Activated naive CD8-positive, alpha-beta T cell treated with anti-CD3 and anti-CD28 coated beads for 36 hours (primary cell): ENCODE data around the gene POLR2J3. TPM values are rescaled to one million over a fixed set of nuclear protein-coding genes. Genes with fewer than 3 reads are reported as not detected.
"Not testable (repeated sequence)": the region's sequence is repeated elsewhere in the genome, so short reads cannot be mapped to it uniquely, and the experiment has no call there.

Experiments used
- DNase-seq: peaks from one replicate; pipeline ENCODE4 v3.0.0; 2021
- H3K27ac Mint-ChIP-seq: one replicate; pipeline ENCODE4 v1.8.0; 2022; ENCODE audit warnings: mild to moderate bottlenecking, moderate library complexity, mixed read lengths
- H3K27me3 Mint-ChIP-seq: one replicate; pipeline ENCODE4 v1.8.0; 2022; ENCODE audit warnings: mild to moderate bottlenecking, mixed read lengths
- H3K36me3 Mint-ChIP-seq: one replicate; pipeline ENCODE4 v1.8.0; 2021; ENCODE audit warnings: mild to moderate bottlenecking, mixed read lengths
- H3K4me1 Mint-ChIP-seq: one replicate; pipeline ENCODE4 v1.8.0; 2021; ENCODE audit warnings: mixed read lengths
- H3K4me3 Mint-ChIP-seq: one replicate; pipeline ENCODE4 v1.8.0; 2022; ENCODE audit warnings: mild to moderate bottlenecking, moderate library complexity, mixed read lengths
- H3K9me3 Mint-ChIP-seq: one replicate; pipeline ENCODE4 v1.8.0; 2022; ENCODE audit warnings: mixed read lengths
- total RNA-seq, 2 experiments: library from RNA; stranded (reverse); gene quantifications; one replicate each; pipeline ENCODE4 v1.2.3, GENCODE V29; 2021

Gene POLR2J3
- total RNA-seq, 2 experiments from 2014 or later: 19.7 to 23.3 TPM

DNA sequence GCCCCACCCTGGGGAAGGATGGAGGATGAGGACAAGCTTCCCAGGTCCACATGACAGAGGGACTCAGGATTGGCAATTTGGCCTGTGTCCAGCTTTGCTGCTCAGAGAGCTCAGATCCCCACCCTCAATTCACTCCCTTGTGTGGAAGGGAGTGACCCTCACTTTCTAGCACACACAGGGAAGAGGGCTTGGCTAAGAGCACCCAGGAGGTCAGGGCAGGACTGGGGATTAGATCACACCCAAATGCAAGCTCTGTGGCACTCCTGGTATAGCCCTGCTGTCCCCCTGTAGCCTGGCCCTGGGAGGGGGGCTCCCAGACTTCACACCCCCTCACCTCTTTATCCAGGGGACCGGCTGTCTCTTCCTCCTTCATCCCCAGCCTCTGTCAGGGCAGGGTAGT lies 28.0 kb downstream of the POLR2J3 start:
- H3K4me3 Mint-ChIP-seq, H3K4me1 Mint-ChIP-seq, DNase-seq, H3K36me3 Mint-ChIP-seq, H3K27ac Mint-ChIP-seq, H3K9me3 Mint-ChIP-seq, H3K27me3 Mint-ChIP-seq: not testable (repeated sequence)

DNA sequence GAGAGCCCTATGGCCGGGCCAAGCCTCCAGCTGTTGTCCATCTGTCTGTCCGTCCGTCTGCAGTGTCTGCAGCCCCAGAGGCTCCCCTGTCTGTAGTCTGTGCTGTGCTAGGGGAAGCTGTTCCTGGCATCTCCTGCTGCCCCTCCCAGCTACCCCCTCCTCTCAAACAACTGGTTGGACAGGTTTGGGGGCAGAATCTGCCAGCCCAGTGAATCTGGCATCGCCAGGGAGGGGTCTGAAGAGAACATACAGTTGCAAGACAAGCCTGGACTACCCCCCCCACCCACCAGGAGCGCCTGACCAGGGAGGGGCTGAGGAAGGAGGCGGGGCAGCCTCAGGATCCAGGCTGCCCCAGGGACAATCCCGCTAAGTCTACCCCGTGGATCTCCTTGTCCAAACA lies 28.8 kb downstream of the POLR2J3 start, which contains the start of gene UPK3BL2:
Gene UPK3BL2, minus strand, starts transcription at position 101 of the 400 bp plus-strand sequence. Its CDS starts 60 bp downstream, at position 41.
- H3K4me1 Mint-ChIP-seq, H3K4me3 Mint-ChIP-seq, H3K36me3 Mint-ChIP-seq, H3K9me3 Mint-ChIP-seq, H3K27ac Mint-ChIP-seq, H3K27me3 Mint-ChIP-seq, DNase-seq: not testable (repeated sequence)

DNA sequence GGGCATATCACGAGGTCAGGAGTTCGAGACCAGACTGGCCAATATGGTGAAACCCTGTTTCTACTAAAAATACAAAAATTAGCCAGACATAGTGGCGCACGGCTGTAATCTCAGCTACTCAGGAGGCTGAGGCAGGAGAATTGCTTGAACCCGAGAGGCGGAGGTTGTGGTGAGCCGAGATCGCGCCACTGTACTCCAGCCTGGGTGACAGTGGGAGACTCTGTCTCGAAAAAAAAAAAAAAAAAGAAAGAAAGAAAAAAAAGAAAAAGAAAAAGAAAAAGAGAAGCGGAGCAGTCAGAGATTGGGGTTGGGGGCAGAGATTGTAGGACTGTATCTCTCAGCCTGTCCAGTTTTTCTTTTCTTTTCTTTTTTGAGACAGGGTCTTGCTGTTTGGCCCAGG lies 29.6 kb downstream of the POLR2J3 start:
- not testable (repeated sequence) for H3K4me1 Mint-ChIP-seq, H3K27ac Mint-ChIP-seq, DNase-seq, H3K4me3 Mint-ChIP-seq, H3K27me3 Mint-ChIP-seq, H3K9me3 Mint-ChIP-seq, H3K36me3 Mint-ChIP-seq

DNA sequence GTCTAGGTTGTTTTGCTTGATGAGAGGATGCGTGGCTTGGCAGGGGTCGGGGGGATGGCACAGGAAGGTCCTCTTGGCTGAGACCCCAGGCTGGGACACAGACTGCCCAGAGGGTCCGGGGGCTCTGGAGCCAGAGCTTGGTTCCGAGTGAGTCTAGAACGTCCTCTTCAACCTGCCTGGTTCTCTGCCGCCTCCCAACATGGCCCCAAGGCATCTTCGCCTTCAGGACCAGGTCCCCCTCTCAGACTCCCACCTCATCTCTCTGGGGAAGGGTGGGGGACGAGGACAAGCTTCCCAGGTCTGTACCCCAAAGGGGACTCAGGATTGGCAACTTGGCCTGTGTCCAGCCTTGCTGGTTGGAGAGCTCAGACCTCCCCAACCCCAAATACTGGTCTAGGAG lies 30.3 kb downstream of the POLR2J3 start:
- DNase-seq, H3K4me1 Mint-ChIP-seq, H3K36me3 Mint-ChIP-seq, H3K27ac Mint-ChIP-seq, H3K9me3 Mint-ChIP-seq, H3K4me3 Mint-ChIP-seq, H3K27me3 Mint-ChIP-seq: not testable (repeated sequence)

DNA sequence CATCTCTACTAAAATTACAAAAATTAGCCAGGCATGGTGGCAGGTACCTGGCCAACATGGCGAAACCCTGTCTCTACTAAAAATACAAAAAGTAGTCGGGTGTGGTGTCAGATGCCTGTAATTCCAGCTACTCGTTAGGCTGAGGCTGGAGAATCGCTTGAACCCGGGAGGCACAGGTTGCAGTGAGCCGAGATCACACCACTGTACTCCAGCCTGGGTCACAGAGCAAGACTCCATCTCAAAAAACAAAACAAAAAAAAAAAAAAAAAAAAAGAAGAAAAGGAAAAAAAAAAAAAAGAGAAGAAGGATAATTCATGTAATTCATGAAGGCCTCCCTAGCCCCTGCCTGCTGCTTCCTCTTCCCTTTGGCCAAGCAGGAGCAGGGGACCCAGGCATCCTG lies 31.8 kb downstream of the POLR2J3 start:
- not testable (repeated sequence) for DNase-seq, H3K27ac Mint-ChIP-seq, H3K36me3 Mint-ChIP-seq, H3K9me3 Mint-ChIP-seq, H3K27me3 Mint-ChIP-seq, H3K4me3 Mint-ChIP-seq, H3K4me1 Mint-ChIP-seq

DNA sequence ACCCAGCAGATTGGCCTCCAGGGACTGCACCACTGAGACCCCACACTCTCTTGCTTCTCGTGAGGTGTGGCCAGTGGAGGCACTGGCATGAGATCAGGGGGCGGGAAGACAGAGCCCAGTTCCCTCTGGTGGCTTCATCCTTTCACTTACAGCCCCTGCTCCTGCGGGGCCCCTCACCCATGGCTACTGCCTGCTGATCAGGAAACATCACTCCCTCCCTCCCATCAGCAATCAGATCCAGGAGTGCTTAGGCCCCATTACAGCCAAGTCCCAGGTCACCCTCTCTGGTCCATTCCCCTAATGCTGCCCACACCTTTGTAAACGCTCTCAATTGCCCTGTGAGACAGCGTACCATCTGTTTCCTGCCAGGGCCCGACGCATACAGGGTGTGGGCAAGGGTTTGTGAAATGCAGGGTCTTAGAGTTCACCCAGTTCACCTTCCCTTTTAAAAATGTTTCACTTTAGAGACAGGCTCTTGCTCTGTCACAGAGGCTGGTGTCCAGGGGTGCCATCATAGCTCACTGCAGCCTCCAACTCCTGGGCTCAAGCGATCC lies 37.2 kb downstream of the POLR2J3 start:
- H3K27ac Mint-ChIP-seq, H3K4me1 Mint-ChIP-seq, H3K36me3 Mint-ChIP-seq, H3K9me3 Mint-ChIP-seq, DNase-seq, H3K27me3 Mint-ChIP-seq, H3K4me3 Mint-ChIP-seq: not testable (repeated sequence)

DNA sequence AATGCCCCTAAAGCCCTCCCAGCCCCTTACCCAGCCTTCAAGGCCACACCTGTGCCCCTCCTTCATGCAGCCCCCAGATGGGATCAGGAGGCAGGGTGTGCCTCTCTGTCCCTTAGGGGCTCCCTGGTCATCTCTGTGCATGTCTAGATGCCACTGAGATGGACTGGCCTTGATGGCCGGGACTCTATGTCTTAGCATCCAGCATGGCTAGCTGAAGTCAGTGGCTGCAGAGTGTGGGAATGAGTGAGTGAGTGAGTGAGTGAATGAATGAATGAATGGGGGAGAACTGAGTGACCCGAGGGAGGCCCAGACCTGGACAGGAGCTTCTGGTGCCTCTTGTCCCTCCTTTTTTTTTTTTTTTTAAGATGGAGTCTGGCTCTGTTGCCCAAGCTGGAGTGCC lies 40.3 kb downstream of the POLR2J3 start:
- not testable (repeated sequence) for H3K9me3 Mint-ChIP-seq, DNase-seq

DNA sequence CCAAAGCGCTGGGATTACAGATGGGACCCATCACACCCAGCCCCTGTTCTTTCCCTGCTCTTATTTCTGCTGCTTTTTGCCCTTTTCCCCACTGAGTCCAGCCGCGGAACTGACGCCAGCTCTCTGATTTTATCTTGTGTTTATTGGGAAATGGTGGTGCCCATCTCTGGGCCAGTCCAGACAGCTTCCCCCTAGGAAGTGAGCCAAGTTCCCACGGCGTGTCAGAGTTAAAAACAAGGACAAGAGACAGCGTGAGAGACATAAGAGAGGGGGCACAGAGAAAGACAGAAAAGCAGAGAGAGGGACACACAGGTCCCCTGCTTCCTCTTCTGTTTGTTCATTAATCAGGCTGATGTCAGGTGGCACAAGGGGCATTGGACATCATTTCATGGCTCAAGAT lies 40.8 kb downstream of the POLR2J3 start:
- not testable (repeated sequence) for H3K4me3 Mint-ChIP-seq, H3K36me3 Mint-ChIP-seq, H3K27me3 Mint-ChIP-seq, H3K27ac Mint-ChIP-seq, H3K4me1 Mint-ChIP-seq, H3K9me3 Mint-ChIP-seq, DNase-seq

More for the DNA sequence above, 40.3 kb downstream of the POLR2J3 start:
- H3K4me3 Mint-ChIP-seq, H3K4me1 Mint-ChIP-seq, H3K36me3 Mint-ChIP-seq, H3K27ac Mint-ChIP-seq, H3K27me3 Mint-ChIP-seq: not testable (repeated sequence)

DNA sequence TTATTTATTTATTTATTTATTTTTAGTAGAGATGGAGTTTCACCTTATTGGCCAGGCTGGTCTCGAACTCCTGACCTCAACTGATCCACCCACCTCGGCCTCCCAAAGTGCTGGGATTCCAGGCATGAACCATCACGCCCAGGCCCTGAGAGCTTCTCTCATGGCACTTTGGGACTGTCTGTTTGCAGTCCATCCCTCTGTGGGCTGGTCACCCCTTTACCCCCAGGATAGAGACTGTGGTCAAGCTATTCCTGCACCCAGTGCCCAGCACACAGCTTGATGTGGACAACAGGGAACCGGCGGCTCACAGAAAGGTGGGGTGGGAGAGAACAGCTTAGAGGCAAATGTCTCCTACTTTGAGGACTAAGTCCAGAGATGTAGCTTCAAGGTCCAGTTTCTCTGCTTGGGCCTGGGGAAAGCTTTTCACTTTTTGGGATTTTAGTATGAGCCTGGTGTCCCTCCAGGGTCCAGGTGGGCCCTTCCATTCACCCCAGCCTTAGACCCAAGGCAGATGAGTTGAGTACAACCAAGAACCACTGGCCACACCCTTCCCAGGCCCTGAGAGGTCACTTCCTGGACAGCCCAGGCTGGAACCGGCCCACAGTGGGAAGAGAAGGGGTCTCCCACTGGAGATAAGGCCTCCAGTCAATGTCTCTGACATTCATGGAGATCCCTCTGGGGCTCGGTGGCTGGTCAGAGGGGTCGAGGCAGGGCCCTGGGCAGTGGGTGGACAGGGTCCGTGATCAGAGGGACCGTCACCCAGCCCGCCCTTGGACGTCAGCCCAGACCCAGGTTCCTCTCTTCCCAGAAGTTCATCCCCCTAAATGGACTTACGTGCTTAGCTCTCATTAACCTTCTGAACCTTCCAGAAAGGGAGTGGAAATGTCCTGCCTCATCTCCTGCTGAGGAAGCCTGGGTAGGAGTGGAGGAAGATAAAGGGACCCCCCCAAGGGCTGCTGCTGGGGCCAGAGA lies 44.3 kb downstream of the POLR2J3 start:
- H3K9me3 Mint-ChIP-seq, H3K4me1 Mint-ChIP-seq, DNase-seq, H3K27me3 Mint-ChIP-seq, H3K4me3 Mint-ChIP-seq, H3K27ac Mint-ChIP-seq, H3K36me3 Mint-ChIP-seq: not testable (repeated sequence)

DNA sequence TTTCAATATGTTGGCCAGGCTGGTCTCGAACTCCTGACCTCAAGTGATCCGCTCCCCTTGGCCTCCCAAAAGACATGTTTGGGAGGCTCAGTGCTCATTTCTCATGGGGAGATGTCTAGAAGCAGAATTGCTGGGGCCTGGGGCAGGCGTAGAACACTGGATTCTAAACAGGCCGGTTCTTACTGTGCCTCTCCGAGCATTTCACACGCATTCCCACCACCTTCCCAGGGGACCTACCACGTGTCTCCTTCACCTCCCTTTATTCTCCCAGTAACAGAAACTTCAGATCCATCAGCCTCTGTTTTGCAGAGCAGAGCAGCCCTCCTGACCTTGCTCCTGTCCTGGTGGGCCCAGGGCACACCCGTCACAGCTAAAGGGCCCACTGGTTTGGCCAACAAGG lies 45.2 kb downstream of the POLR2J3 start:
- not testable (repeated sequence) for H3K27me3 Mint-ChIP-seq, DNase-seq, H3K9me3 Mint-ChIP-seq, H3K36me3 Mint-ChIP-seq, H3K4me1 Mint-ChIP-seq, H3K4me3 Mint-ChIP-seq, H3K27ac Mint-ChIP-seq

DNA sequence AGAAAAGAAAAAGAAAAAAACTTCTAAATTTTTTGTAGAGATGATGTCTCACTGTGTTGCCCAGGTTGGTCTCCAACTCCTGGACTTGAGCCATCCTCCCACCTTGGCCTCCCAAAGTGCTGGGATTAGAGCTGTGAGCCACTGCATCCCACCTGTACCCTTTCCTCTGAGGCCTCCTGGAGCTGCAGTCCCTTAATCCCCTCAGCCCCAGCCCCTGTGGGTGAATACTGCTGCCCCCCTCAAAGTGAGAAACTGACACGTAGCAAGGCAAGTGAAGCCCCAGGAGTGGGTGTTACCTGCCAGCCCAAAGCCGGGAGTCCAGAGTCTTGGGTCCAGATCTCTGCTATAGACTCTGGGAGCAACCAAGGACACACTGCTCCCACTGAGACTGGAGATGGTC lies 47.6 kb downstream of the POLR2J3 start:
- H3K36me3 Mint-ChIP-seq, H3K4me3 Mint-ChIP-seq, DNase-seq, H3K9me3 Mint-ChIP-seq, H3K4me1 Mint-ChIP-seq, H3K27ac Mint-ChIP-seq, H3K27me3 Mint-ChIP-seq: not testable (repeated sequence)

DNA sequence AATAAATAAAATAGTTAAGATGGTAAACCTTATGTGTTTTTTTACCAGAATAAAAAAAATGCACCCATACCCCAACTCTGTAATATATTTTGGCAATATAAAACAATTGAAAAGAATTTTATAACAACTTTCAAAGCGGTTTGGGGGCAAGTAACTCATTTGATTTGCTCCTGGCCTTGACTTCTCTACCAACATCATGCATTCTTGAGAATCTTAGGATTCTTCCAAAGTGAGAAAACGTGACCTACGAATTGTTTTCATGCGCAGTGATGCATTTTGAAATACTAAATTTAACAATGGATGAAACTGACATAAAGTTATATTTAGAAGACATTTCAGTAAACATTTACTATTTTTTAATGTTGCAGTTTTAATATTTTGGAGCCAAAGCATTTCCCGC lies 51.6 kb downstream of the POLR2J3 start:
- not testable (repeated sequence) for H3K36me3 Mint-ChIP-seq, H3K27me3 Mint-ChIP-seq, H3K4me3 Mint-ChIP-seq, H3K4me1 Mint-ChIP-seq, H3K9me3 Mint-ChIP-seq, H3K27ac Mint-ChIP-seq, DNase-seq

DNA sequence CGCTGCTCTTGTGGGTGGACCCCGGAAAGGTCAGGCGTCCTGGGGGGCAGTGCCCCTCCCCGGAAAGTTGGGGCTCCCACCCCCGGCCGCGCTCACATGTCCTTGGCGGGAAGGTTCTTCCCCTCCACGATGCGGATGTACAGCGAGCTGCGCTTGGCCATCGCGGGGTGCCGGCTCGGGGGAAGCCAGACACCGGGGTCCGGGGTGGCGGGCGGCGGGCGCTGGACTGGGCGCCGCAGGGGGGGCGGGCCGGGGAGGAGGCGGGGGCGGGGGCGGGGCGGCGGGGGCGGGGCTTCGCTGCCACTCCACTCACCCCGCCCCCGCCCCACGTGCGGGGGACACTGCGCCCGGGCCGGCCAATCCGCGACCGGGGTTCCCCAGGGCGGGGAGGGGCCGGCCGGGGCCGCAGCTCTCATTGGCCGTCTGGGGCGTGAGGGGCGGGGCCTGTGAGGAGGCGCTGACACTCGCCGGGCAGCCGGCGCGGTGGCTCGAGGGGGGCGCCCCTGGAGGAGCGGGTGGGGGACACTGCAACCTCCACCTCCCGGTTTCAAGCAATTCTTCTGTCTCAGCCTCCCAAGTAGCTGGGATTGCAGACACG lies 54.7 kb downstream of the POLR2J3 start, which contains the start of gene RASA4B:
Gene RASA4B, minus strand, starts transcription at position 228 of the 598 bp plus-strand sequence. Its CDS starts 67 bp downstream, at position 161.
- not testable (repeated sequence) for H3K27ac Mint-ChIP-seq, H3K36me3 Mint-ChIP-seq, DNase-seq, H3K4me3 Mint-ChIP-seq, H3K4me1 Mint-ChIP-seq, H3K9me3 Mint-ChIP-seq, H3K27me3 Mint-ChIP-seq
